Measurements from ENCODE around the gene YAP1. TPM values are rescaled to one million over a fixed set of nuclear protein-coding genes. Genes with fewer than 3 reads are reported as not detected.
A peak's percentile ranks its signal among the peaks of the same experiment; 100 is the strongest.

Gene YAP1
- total RNA-seq, 1 experiment from 2014 or later, result 57.5 TPM

DNA sequence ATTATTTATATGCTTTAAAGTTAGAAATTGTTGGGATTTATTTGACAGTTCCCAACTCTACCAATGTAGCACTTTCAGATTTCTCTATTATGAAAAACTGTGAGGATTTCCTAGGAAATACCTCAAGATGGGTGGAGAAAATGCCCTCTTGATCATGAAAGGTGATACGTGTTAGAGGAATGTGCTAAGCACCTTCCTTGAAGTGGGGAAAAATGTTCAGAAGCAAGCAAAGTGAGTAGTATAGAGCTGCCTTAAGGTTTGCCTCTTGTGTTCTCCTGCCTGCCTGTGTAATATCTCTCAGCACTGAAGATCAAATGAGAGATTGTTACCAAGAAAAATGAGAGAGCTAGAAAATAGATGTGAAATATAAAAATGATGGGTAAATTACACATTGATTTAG is 58.2 kb downstream of the YAP1 start:
- Mint-ChIP-seq H3K36me3 (ENCODE audit: insufficient read depth, unreplicated experiment) (peaks cover 30% of the 10 kb centered on the region), H3K27me3 (ENCODE audit: unreplicated experiment) (no peaks in the 10 kb centered on the region), H3K9me3 (ENCODE audit: low read depth, unreplicated experiment) (no peaks in the 10 kb centered on the region), H3K4me1 (ENCODE audit: low read depth, unreplicated experiment) (peaks cover 45% of the 10 kb centered on the region), H3K4me3 (ENCODE audit: low read depth, unreplicated experiment) (no peak overlapping the region), H3K27ac (ENCODE audit: unreplicated experiment) (no peak overlapping the region)
- CTCF ChIA-PET, result no interaction called here
- intact Hi-C loops (cut with micrococcal nuclease; ENCODE audit: unreplicated experiment), result no loop called here
- no TSS peak for BruUV-seq (replicated peaks)
- TF ChIP-seq, protein P1, sequence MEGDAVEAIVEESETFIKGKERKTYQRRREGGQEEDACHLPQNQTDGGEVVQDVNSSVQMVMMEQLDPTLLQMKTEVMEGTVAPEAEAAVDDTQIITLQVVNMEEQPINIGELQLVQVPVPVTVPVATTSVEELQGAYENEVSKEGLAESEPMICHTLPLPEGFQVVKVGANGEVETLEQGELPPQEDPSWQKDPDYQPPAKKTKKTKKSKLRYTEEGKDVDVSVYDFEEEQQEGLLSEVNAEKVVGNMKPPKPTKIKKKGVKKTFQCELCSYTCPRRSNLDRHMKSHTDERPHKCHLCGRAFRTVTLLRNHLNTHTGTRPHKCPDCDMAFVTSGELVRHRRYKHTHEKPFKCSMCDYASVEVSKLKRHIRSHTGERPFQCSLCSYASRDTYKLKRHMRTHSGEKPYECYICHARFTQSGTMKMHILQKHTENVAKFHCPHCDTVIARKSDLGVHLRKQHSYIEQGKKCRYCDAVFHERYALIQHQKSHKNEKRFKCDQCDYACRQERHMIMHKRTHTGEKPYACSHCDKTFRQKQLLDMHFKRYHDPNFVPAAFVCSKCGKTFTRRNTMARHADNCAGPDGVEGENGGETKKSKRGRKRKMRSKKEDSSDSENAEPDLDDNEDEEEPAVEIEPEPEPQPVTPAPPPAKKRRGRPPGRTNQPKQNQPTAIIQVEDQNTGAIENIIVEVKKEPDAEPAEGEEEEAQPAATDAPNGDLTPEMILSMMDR (IDR thresholded peaks at IDR 0.05; ENCODE audit: unreplicated experiment), result no peak
- DNase-seq, result no peak

GRCh38 chr11:102171101-102171500 is 60.9 kb downstream of the YAP1 start:
- no TSS peak for BruUV-seq (replicated peaks)
- no peak overlapping the region for H3K4me3 Mint-ChIP-seq (ENCODE audit: low read depth, unreplicated experiment)
- no peak for DNase-seq

DNA sequence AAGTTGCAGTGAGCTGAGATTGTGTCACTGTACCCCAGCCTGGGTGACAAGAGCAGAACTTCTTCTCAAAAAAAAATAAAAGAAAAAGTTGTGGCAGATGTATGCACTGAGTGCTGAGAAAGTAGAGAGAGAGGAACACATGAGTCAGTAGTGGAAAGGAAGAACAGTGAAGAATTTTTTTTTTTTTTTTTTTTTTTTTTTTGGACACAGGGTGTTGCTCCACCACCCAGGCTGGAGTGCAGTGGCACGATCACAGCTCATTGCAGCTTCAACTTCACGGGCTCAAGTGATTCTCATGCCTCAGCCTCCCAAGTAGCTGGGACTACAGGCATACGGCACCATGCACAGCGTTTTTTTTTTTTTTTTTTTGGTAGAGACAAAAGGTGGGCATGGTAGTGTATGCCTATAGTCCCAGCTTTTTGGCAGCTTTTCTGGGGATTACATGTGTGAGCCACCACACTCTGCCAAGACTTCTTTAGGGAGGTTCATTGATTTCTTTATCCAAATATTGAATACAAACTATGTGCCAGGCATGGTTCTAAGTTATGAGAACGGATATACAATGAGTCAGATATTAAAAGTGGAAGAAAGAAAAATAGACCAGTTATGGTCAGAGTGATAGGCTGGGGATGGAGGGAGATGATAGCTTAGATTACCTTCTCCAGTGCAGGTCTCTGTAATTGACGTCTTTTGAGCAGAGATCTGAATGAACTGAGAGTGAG is 62.0 kb downstream of the YAP1 start:
- Mint-ChIP-seq H3K36me3 (ENCODE audit: insufficient read depth, unreplicated experiment) (peaks cover 20% of the 10 kb centered on the region), H3K9me3 (ENCODE audit: low read depth, unreplicated experiment) (peaks cover 2% of the 10 kb centered on the region), H3K27ac (ENCODE audit: unreplicated experiment) (peak overlapping the region; percentile 81), H3K27me3 (ENCODE audit: unreplicated experiment) (no peaks in the 10 kb centered on the region), H3K4me1 (ENCODE audit: low read depth, unreplicated experiment) (peaks cover 47% of the 10 kb centered on the region), H3K4me3 (ENCODE audit: low read depth, unreplicated experiment) (peak overlapping the region; percentile 20)
- intact Hi-C loops (cut with micrococcal nuclease; ENCODE audit: unreplicated experiment), result no loop called here
- TF ChIP-seq, protein P1 (IDR thresholded peaks at IDR 0.05; ENCODE audit: unreplicated experiment), result no peak
- CTCF ChIA-PET, result interaction anchor here (0.6 to 1.1 kb wide), 7 partner anchors 15 to 120 kb away, joined by 3 to 6 read pairs (median 3); no protein-coding TSS in a partner anchor
- peak; percentile 12 for DNase-seq
- BruUV-seq (replicated peaks), result no TSS peak

More at GRCh38 chr11:102171101-102171500, 60.9 kb downstream of the YAP1 start:
- no peaks in the 10 kb centered on the region for H3K9me3 Mint-ChIP-seq (ENCODE audit: low read depth, unreplicated experiment)
- intact Hi-C loops (cut with micrococcal nuclease; ENCODE audit: unreplicated experiment), result loop anchor here (2.0 kb wide), 2 partner anchors 14 to 58 kb away; no protein-coding TSS in a partner anchor
- peaks cover 42% of the 10 kb centered on the region for H3K4me1 Mint-ChIP-seq (ENCODE audit: low read depth, unreplicated experiment)
- H3K27ac Mint-ChIP-seq (ENCODE audit: unreplicated experiment), result peak overlapping the region; percentile 58
- peaks cover 27% of the 10 kb centered on the region for H3K36me3 Mint-ChIP-seq (ENCODE audit: insufficient read depth, unreplicated experiment)
- TF ChIP-seq, protein P1 (IDR thresholded peaks at IDR 0.05; ENCODE audit: unreplicated experiment), result no peak
- CTCF ChIA-PET, result interaction anchor here (0.9 to 1.1 kb wide), 5 partner anchors 13 to 308 kb away, joined by 3 to 4 read pairs (median 3); no protein-coding TSS in a partner anchor
- H3K27me3 Mint-ChIP-seq (ENCODE audit: unreplicated experiment), result no peaks in the 10 kb centered on the region

DNA sequence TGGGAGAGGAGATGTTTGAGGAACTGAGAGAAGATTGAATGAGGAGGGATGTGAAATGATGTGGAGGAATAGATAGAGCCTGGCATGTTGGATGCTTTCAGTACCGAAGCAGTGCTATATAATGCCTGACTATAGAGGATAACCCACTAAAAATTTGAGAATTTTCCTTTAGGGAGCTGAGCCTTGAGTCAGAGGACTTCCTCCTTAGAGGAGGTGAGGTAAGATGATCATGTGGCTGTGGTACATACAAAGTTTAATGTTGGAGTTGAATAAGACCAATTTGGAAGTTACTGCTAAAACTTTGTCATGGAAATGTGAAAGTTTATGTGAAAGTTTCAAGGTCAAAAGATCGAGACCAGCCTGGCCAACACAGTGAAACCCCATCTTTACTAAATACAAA is 66.9 kb downstream of the YAP1 start:
- intact Hi-C loops (cut with micrococcal nuclease; ENCODE audit: unreplicated experiment), result loop anchor here (5.0 kb wide), 1 partner anchor 100 kb away; no protein-coding TSS in a partner anchor
- H3K27ac Mint-ChIP-seq (ENCODE audit: unreplicated experiment), result peak overlapping the region; percentile 94
- TF ChIP-seq, protein P1 (IDR thresholded peaks at IDR 0.05; ENCODE audit: unreplicated experiment), result no peak
- CTCF ChIA-PET, result no interaction called here
- peaks cover 29% of the 10 kb centered on the region for H3K36me3 Mint-ChIP-seq (ENCODE audit: insufficient read depth, unreplicated experiment)
- H3K4me3 Mint-ChIP-seq (ENCODE audit: low read depth, unreplicated experiment), result no peak overlapping the region
- DNase-seq, result no peak
- H3K9me3 Mint-ChIP-seq (ENCODE audit: low read depth, unreplicated experiment), result peaks cover 2% of the 10 kb centered on the region
- no TSS peak for BruUV-seq (replicated peaks)
- H3K4me1 Mint-ChIP-seq (ENCODE audit: low read depth, unreplicated experiment), result peaks cover 45% of the 10 kb centered on the region
- H3K27me3 Mint-ChIP-seq (ENCODE audit: unreplicated experiment), result no peaks in the 10 kb centered on the region

All from Calu3 (cell line).